Mucosa of stomach (tissue), 1 donor: ENCODE measurements around the gene EVC.
"Not testable (repeated sequence)": the region's sequence is repeated elsewhere in the genome, so short reads cannot be mapped to it uniquely, and the experiment has no call there.

Experiments
- H3K27me3 ChIP-seq: one replicate; pipeline ENCODE4 v1.7.0; 2013; ENCODE audit warnings: mild to moderate bottlenecking, low read length; ENCODE audit not compliant: control insufficient read depth, insufficient read depth
- H3K36me3 ChIP-seq: one replicate; pipeline ENCODE4 v1.7.0; 2013; ENCODE audit warnings: low read length; ENCODE audit not compliant: control insufficient read depth, insufficient read depth
- H3K4me1 ChIP-seq: one replicate; pipeline ENCODE4 v1.7.0; 2013; ENCODE audit warnings: mild to moderate bottlenecking, low read length; ENCODE audit not compliant: control insufficient read depth, insufficient read depth
- H3K4me3 ChIP-seq: one replicate; pipeline ENCODE4 v1.7.0; 2013; ENCODE audit warnings: low read length
- H3K9ac ChIP-seq: one replicate; pipeline ENCODE4 v1.7.0; 2013; ENCODE audit warnings: mild to moderate bottlenecking, low read length, moderate library complexity
- H3K9me3 ChIP-seq: one replicate; pipeline ENCODE4 v1.7.0; 2013; ENCODE audit warnings: mild to moderate bottlenecking, low read length, moderate library complexity; ENCODE audit not compliant: control insufficient read depth
- donor health status: Pancreatic carcinoma.

EVC gene

GRCh38 chr4:5800496-5800895, 89.5 kb downstream of the EVC start:
- Histone ChIP-seq H3K9me3 (no peaks in the 10 kb centered on the region), H3K27me3 (no peaks in the 10 kb centered on the region), H3K9ac (no peak overlapping the region), H3K4me3 (no peak overlapping the region), H3K36me3 (no peaks in the 10 kb centered on the region), H3K4me1 (no peaks in the 10 kb centered on the region)

- no peaks in the 10 kb centered on the region for H3K4me1 ChIP-seq
- H3K9me3 ChIP-seq = no peaks in the 10 kb centered on the region
- no peak overlapping the region for H3K9ac ChIP-seq
- no peak overlapping the region for H3K4me3 ChIP-seq
- no peaks in the 10 kb centered on the region for H3K36me3 ChIP-seq
- H3K27me3 ChIP-seq = no peaks in the 10 kb centered on the region
Observed at GRCh38 chr4:5801696-5802095, 90.7 kb downstream of the EVC start.

GRCh38 chr4:5802565-5802964, 91.6 kb downstream of the EVC start:
- no peak overlapping the region for H3K4me3 ChIP-seq
- no peak overlapping the region for H3K9ac ChIP-seq
- no peaks in the 10 kb centered on the region for H3K9me3 ChIP-seq
- no peaks in the 10 kb centered on the region for H3K4me1 ChIP-seq
- H3K27me3 ChIP-seq = no peaks in the 10 kb centered on the region
- H3K36me3 ChIP-seq = no peaks in the 10 kb centered on the region

GRCh38 chr4:5804656-5805055, 93.7 kb downstream of the EVC start:
- H3K4me1 ChIP-seq = no peaks in the 10 kb centered on the region
- no peaks in the 10 kb centered on the region for H3K27me3 ChIP-seq
- H3K9me3 ChIP-seq = no peaks in the 10 kb centered on the region
- no peak overlapping the region for H3K9ac ChIP-seq
- H3K4me3 ChIP-seq = no peak overlapping the region
- H3K36me3 ChIP-seq = no peaks in the 10 kb centered on the region

- H3K4me1 ChIP-seq = no peaks in the 10 kb centered on the region
- no peak overlapping the region for H3K4me3 ChIP-seq
- H3K36me3 ChIP-seq = peaks cover 4% of the 10 kb centered on the region
- no peaks in the 10 kb centered on the region for H3K27me3 ChIP-seq
- no peak overlapping the region for H3K9ac ChIP-seq
- H3K9me3 ChIP-seq = no peaks in the 10 kb centered on the region
Observed at GRCh38 chr4:5805270-5805669, 94.3 kb downstream of the EVC start.

GRCh38 chr4:5808081-5808741, 97.2 kb downstream of the EVC start:
- no peak overlapping the region for H3K9ac ChIP-seq
- H3K27me3 ChIP-seq = no peaks in the 10 kb centered on the region
- no peak overlapping the region for H3K4me3 ChIP-seq
- peaks cover 5% of the 10 kb centered on the region for H3K36me3 ChIP-seq
- no peaks in the 10 kb centered on the region for H3K9me3 ChIP-seq
- no peaks in the 10 kb centered on the region for H3K4me1 ChIP-seq

GRCh38 chr4:5809216-5809776, 98.3 kb downstream of the EVC start:
- H3K36me3 ChIP-seq = peaks cover 5% of the 10 kb centered on the region

GRCh38 chr4:5810151-5810550, 99.2 kb downstream of the EVC start:
- H3K9ac ChIP-seq = no peak overlapping the region
- H3K9me3 ChIP-seq = no peaks in the 10 kb centered on the region
- H3K36me3 ChIP-seq = peaks cover 5% of the 10 kb centered on the region
- H3K4me1 ChIP-seq = no peaks in the 10 kb centered on the region
- H3K27me3 ChIP-seq = no peaks in the 10 kb centered on the region
- H3K4me3 ChIP-seq = no peak overlapping the region

More at GRCh38 chr4:5809216-5809776, 98.3 kb downstream of the EVC start:
- H3K4me3 ChIP-seq = no peak overlapping the region
- H3K27me3 ChIP-seq = no peaks in the 10 kb centered on the region
- H3K9me3 ChIP-seq = no peaks in the 10 kb centered on the region
- H3K9ac ChIP-seq = no peak overlapping the region
- H3K4me1 ChIP-seq = no peaks in the 10 kb centered on the region

- Histone ChIP-seq H3K36me3 (peaks cover 5% of the 10 kb centered on the region), H3K9me3 (no peaks in the 10 kb centered on the region), H3K4me1 (no peaks in the 10 kb centered on the region), H3K27me3 (no peaks in the 10 kb centered on the region), H3K4me3 (no peak overlapping the region), H3K9ac (no peak overlapping the region)
Observed at GRCh38 chr4:5810770-5811430, 99.9 kb downstream of the EVC start.

- H3K4me3 ChIP-seq, H3K4me1 ChIP-seq, H3K36me3 ChIP-seq, H3K27me3 ChIP-seq, H3K9me3 ChIP-seq, H3K9ac ChIP-seq: not testable (repeated sequence)
Observed at GRCh38 chr4:5812057-5812456, 101.1 kb downstream of the EVC start.

GRCh38 chr4:5812506-5813229, 101.7 kb downstream of the EVC start:
- Histone ChIP-seq H3K4me1 (no peaks in the 10 kb centered on the region), H3K36me3 (peaks cover 5% of the 10 kb centered on the region), H3K27me3 (no peaks in the 10 kb centered on the region), H3K9ac (no peak overlapping the region), H3K4me3 (no peak overlapping the region), H3K9me3 (no peaks in the 10 kb centered on the region)

- H3K4me1 ChIP-seq = no peaks in the 10 kb centered on the region
- peaks cover 5% of the 10 kb centered on the region for H3K36me3 ChIP-seq
- no peaks in the 10 kb centered on the region for H3K27me3 ChIP-seq
- no peak overlapping the region for H3K9ac ChIP-seq
- H3K9me3 ChIP-seq = no peaks in the 10 kb centered on the region
- no peak overlapping the region for H3K4me3 ChIP-seq
Observed at GRCh38 chr4:5813882-5814255, 102.9 kb downstream of the EVC start.
